ENCODE data around the gene PTPRM. TPM values are rescaled to one million over a fixed set of nuclear protein-coding genes. Genes with fewer than 3 reads are reported as not detected.
A peak's percentile ranks its signal among the peaks of the same experiment; 100 is the strongest.

The PTPRM gene
- total RNA-seq, 4 donors from 2014 or later, result 22.5 to 92.5 (median 39.2) TPM

- in situ Hi-C loops (cut with MboI; ENCODE audit: low pct_ligation_motif_present in 1 of 4, low pct_unique_long_range_greater_than_20kb in 1 of 4, low sequenced_read_pairs in 3 of 4) (no loop called here), intact Hi-C loops (cut with DNase I; ENCODE audit: low total_unique reads) (no loop called here)
Measured at GRCh38 chr18:8114480-8114879, 547.4 kb downstream of the PTPRM start.

GRCh38 chr18:8116341-8117005 lies 549.4 kb downstream of the PTPRM start:
- peak overlapping the region in 2 of 4 donors; percentile 21 to 38 for H3K27ac ChIP-seq

More at GRCh38 chr18:8114480-8114879, 547.4 kb downstream of the PTPRM start:
- H3K4me3 ChIP-seq, result no peak overlapping the region
- no peak for DNase-seq
- WGBS, 2 donors (ENCODE audit: low coverage in 1 of 2), result 40 to 79% methylated on average over 1 to 2 of the region's 2 CpGs
- H3K27ac ChIP-seq, result no peak overlapping the region
- TF ChIP-seq EP300 (IDR thresholded peaks at IDR 0.05; ENCODE audit: low read depth), result no peak
- no peaks in the 10 kb centered on the region for H3K9me3 ChIP-seq
- no peaks in the 10 kb centered on the region for H3K36me3 ChIP-seq
- no peaks in the 10 kb centered on the region for H3K27me3 ChIP-seq
- no peaks in the 10 kb centered on the region for H3K4me1 ChIP-seq

GRCh38 chr18:8117006-8117371 lies 549.9 kb downstream of the PTPRM start:
- intact Hi-C loops (cut with DNase I; ENCODE audit: low total_unique reads), result no loop called here
- Histone ChIP-seq H3K9me3 (no peaks in the 10 kb centered on the region), H3K4me1 (no peaks in the 10 kb centered on the region), H3K4me3 (no peak overlapping the region), H3K27ac (peak overlapping the region in 2 of 4 donors; percentile 21 to 38), H3K36me3 (no peaks in the 10 kb centered on the region), H3K27me3 (no peaks in the 10 kb centered on the region)
- DNase-seq, result no peak
- 71 to 91% methylated on average over 2 of the region's 2 CpGs for WGBS, 2 donors (ENCODE audit: low coverage in 1 of 2)
- no peak for TF ChIP-seq POLR2AphosphoS5 (IDR thresholded peaks at IDR 0.05)
- TF ChIP-seq CTCF (IDR thresholded peaks at IDR 0.05), result no peak
- no peak for TF ChIP-seq POLR2A (IDR thresholded peaks at IDR 0.05)
- TF ChIP-seq EP300 (IDR thresholded peaks at IDR 0.05; ENCODE audit: low read depth), result no peak
- in situ Hi-C loops (cut with MboI; ENCODE audit: low pct_ligation_motif_present in 1 of 4, low pct_unique_long_range_greater_than_20kb in 1 of 4, low sequenced_read_pairs in 3 of 4), result no loop called here

More at GRCh38 chr18:8116341-8117005, 549.4 kb downstream of the PTPRM start:
- Histone ChIP-seq H3K9me3 (no peaks in the 10 kb centered on the region), H3K4me3 (no peak overlapping the region), H3K36me3 (no peaks in the 10 kb centered on the region), H3K4me1 (no peaks in the 10 kb centered on the region), H3K27me3 (no peaks in the 10 kb centered on the region)
- TF ChIP-seq POLR2A (IDR thresholded peaks at IDR 0.05) (no peak), EP300 (IDR thresholded peaks at IDR 0.05; ENCODE audit: low read depth) (no peak), CTCF (IDR thresholded peaks at IDR 0.05) (no peak), POLR2AphosphoS5 (IDR thresholded peaks at IDR 0.05) (no peak)
- in situ Hi-C loops (cut with MboI; ENCODE audit: low pct_ligation_motif_present in 1 of 4, low pct_unique_long_range_greater_than_20kb in 1 of 4, low sequenced_read_pairs in 3 of 4), result no loop called here
- intact Hi-C loops (cut with DNase I; ENCODE audit: low total_unique reads), result no loop called here
- DNase-seq, result no peak
- WGBS, 2 donors (ENCODE audit: low coverage in 1 of 2), result 63 to 68% methylated on average over 2 of the region's 2 CpGs

GRCh38 chr18:8121101-8121500 lies 554.0 kb downstream of the PTPRM start:
- no peak overlapping the region for H3K4me3 ChIP-seq
- H3K36me3 ChIP-seq, result no peaks in the 10 kb centered on the region
- TF ChIP-seq CTCF (IDR thresholded peaks at IDR 0.05) (no peak), POLR2AphosphoS5 (IDR thresholded peaks at IDR 0.05) (no peak), EP300 (IDR thresholded peaks at IDR 0.05; ENCODE audit: low read depth) (no peak), POLR2A (IDR thresholded peaks at IDR 0.05) (no peak)
- H3K27me3 ChIP-seq, result no peaks in the 10 kb centered on the region
- intact Hi-C loops (cut with DNase I; ENCODE audit: low total_unique reads) (no loop called here), in situ Hi-C loops (cut with MboI; ENCODE audit: low pct_ligation_motif_present in 1 of 4, low pct_unique_long_range_greater_than_20kb in 1 of 4, low sequenced_read_pairs in 3 of 4) (no loop called here)
- WGBS, 2 donors (ENCODE audit: low coverage in 1 of 2), result 80 to 82% methylated on average over 1 of the region's 1 CpG
- no peak for DNase-seq
- no peaks in the 10 kb centered on the region for H3K4me1 ChIP-seq
- no peak overlapping the region for H3K27ac ChIP-seq
- H3K9me3 ChIP-seq, result no peaks in the 10 kb centered on the region
